HG03520 (cell line): ENCODE measurements around the gene NABP1.
"Not testable (repeated sequence)": the region's sequence is repeated elsewhere in the genome, so short reads cannot be mapped to it uniquely, and the experiment has no call there.

Source experiments
- ATAC-seq: cut with Tn5 transposase; IDR thresholded peaks from one replicate; pipeline ENCODE4 v1.9.1; 2021; ENCODE audit warnings: mild to moderate bottlenecking, moderate library complexity; ENCODE audit not compliant: unreplicated experiment

The NABP1 gene

DNA sequence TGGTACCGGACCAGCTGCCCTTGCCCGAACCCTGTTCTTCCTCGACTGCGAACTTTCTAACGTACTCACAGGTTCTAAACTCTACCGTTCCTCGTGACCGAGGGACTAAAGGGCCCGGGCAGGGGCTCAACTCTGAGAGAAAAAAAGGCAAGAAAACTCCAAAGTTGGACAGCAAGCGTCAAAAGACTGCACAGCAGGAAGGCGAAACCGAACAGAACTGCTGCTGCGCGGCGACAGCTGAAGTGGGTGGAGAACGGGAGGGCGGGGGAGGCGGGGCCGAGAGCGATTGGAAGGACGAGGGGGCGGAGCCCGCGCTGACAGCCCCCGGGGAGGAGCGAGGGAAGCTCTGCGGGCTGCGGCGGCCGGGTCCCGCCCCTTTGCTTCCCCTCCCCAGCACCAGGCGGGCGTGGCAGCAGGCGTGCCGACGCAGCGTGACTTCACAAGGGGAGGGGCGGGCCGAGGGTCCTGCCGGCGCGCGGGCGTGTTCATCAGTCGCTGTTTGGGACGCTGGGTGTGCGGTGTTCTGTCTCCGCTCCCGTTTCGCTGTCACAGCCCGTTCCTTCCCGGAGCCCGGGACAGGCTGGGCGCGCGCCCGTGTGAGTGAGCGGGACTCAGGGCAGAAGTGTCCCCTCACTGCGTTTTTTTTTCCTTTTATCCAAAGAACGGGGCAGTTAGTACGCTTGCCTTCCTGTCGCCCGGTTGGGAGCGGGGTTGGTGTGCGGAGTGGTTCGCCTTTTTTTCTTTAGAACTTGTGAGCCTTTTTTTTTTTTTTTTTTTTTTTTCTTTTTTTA, at the start of gene NABP1:
NABP1 (plus strand) TSS at position 491 of the 791 bp plus-strand sequence. CDS start 479 bp downstream, outside the sequence.
- ATAC-seq = peak; percentile 61

- no peak for ATAC-seq
These were observed 48.9 kb upstream of the NABP1 start for GRCh38 chr2:191629001-191629453.

GRCh38 chr2:191629976-191630712, 47.8 kb upstream of the NABP1 start:
- ATAC-seq = no peak

DNA sequence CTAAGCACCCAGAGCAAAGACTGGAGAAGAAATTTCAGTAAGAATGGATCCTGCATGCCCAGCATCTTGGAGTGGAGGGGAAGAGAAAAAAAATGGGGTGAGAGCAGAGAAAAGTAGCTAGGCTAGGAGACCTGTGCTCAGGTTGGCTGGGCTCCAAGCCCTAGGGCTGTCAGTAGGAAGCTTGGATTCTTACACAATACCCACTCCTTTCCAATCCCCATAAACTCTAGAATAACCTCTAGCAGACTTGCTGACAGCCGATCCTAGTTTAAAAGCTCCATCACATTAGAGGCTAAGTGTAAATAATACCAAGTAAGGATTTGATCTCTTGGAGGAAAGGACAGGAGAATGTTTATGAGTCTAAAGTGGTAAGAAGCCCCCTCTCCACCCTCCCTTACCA, 46.2 kb upstream of the NABP1 start:
- ATAC-seq = no peak

GRCh38 chr2:191632426-191632825, 45.5 kb upstream of the NABP1 start:
- no peak for ATAC-seq

GRCh38 chr2:191634791-191635190, 43.1 kb upstream of the NABP1 start:
- no peak for ATAC-seq

GRCh38 chr2:191635333-191636234, 42.4 kb upstream of the NABP1 start:
- peak; percentile 82 for ATAC-seq

GRCh38 chr2:191636235-191636543, 41.7 kb upstream of the NABP1 start:
- no peak for ATAC-seq

DNA sequence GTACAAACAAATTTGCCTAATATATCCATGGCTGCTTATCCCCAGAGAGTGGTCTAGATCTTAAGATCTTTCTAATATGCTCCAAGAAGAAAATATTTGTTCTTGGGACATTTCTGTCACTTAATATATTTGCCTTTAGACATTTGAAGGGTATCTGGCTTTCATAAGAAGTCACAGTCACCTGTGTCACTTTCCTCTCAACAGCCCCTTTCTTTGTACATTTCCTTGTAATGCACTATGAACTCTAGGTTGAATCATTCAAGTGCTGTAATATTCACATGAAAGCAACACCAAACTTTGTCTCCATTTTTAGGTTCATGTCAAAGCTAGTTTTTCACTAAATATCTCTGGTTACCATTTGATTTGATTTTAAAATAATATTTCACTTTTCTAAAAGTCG, 41.4 kb upstream of the NABP1 start:
- ATAC-seq = no peak

- no peak for ATAC-seq
These were observed 40.5 kb upstream of the NABP1 start for GRCh38 chr2:191637182-191638078.

DNA sequence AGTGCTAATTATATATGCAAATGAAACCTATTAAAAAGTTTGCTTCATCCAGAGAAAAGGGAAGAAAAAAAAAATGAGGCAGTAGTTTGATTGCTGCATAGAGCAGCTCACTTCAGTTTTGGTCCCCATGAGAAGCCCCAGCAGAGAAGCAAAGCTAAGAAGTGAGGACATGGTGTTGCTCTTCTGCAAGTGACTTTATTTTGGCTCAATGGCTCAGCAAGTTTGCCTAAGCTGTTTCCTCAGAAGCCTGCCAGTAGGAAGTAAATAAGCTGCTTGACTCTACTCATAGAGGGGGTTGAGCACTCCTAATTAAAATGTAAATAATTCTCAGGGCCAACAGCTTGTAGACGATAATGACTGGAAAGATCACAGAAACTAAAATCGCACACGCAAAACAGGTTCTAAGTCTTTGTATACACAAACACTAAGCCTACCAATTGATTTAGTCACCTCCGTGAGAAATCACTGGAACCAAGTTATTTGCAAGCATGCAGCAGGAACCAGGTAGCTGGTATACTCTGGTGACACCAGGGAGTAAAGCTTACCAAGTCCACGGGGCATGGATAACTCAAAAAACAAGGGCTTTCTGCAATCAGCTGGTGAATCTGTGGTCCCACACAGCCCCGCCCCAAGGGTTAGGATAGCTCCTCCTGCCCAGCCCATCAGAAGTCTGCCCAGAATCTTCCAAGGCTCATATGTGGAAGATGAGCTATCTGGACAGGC, 39.7 kb upstream of the NABP1 start:
- no peak for ATAC-seq

DNA sequence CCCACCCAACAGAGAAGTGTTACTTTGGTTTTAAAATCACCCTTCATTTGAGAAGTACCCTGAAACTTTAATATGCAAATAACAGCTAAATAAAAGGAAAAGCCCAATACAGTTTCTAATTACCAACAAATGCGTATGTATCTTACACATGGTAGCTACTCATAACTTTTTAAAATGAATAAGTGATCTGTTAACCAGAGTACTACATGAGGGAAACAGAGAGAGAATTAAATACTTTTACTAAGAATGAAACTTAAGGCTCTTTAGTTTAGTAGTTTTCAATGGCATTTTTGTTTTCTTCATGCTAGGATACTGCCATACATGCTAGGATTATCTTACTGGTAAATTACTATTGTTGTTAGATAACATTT, 39.1 kb upstream of the NABP1 start:
- no peak for ATAC-seq

DNA sequence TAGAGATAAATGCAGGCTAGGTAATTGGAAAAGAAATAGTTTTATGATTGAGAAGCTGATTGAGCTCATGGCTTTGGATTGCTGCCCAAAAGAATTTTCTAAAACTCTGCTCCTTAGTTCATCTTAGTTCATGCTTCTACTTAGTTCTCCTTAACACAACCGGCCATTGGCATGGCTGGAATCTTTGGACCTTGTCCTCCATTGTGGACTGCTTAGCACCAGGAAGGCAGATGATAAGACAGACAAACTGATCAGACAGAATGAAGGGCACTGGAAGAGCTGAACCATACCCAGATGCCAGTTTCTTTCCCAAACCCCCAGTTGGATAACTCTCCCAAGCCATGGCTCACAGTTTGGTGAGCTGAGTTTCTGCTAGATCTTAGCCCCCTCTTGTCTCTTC, 36.3 kb upstream of the NABP1 start:
- ATAC-seq = no peak

GRCh38 chr2:191642541-191642940, 35.4 kb upstream of the NABP1 start:
- no peak for ATAC-seq

DNA sequence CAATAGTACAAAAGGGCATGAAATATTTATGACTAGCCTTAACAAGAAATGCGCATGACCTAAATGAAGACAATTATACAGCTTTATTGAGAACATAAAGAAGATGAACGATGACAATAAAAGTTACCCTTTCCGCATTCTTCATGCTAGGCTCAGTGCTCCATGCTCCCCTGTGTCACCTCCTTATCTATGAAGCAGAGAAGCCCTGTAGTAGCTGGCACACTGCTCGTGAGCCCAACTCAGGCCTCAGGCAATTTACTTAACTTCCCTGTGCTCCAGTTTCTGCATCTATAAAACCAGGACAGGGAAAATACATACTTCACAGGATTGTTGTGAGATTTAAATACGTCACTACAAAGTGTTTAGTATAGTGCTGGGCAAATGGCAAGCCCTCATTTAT, 34.5 kb upstream of the NABP1 start:
- ATAC-seq = no peak

GRCh38 chr2:191644613-191645012, 33.3 kb upstream of the NABP1 start:
- ATAC-seq = not testable (repeated sequence)

- ATAC-seq = no peak
These were observed 32.9 kb upstream of the NABP1 start for GRCh38 chr2:191645032-191645431.

- ATAC-seq = no peak
These were observed 32.3 kb upstream of the NABP1 start for GRCh38 chr2:191645434-191646162.
